Upper lobe of left lung (tissue), 4 donors: ENCODE measurements around the gene THTPA.

Source experiments
- EP300 ChIP-seq, 4 donors: sonication (generic); formaldehyde crosslinking; IDR thresholded peaks; one replicate each; pipeline ENCODE4 v1.5.1; 2017; ENCODE audit warnings: antibody characterized with exemption in 4 of 4, control low read depth in 2 of 4
- POLR2A ChIP-seq, 4 donors: fragments of 450-650 bp; IDR thresholded peaks; one replicate each; pipeline ENCODE4 v1.5.1; 2016 to 2017; ENCODE audit warnings: antibody characterized with exemption in 4 of 4, mild to moderate bottlenecking in 2 of 4
- TF ChIP-seq, protein P1 (sequence below), 6 experiments: fragments of 450-650 bp in 4 of 6; fragments of 200-600 bp in 2 of 6; sonication (generic) in 2 of 6; IDR thresholded peaks; one replicate each; pipeline ENCODE4 v1.5.1; 2016 to 2019; ENCODE audit warnings: antibody characterized with exemption in 6 of 6

GRCh38 chr14:23556700-23557440, 799 bp downstream of the THTPA start:
- TF ChIP-seq POLR2A (IDR thresholded peaks at IDR 0.05) (no peak), EP300 (IDR thresholded peaks at IDR 0.05) (no peak)
- TF ChIP-seq, protein P1, sequence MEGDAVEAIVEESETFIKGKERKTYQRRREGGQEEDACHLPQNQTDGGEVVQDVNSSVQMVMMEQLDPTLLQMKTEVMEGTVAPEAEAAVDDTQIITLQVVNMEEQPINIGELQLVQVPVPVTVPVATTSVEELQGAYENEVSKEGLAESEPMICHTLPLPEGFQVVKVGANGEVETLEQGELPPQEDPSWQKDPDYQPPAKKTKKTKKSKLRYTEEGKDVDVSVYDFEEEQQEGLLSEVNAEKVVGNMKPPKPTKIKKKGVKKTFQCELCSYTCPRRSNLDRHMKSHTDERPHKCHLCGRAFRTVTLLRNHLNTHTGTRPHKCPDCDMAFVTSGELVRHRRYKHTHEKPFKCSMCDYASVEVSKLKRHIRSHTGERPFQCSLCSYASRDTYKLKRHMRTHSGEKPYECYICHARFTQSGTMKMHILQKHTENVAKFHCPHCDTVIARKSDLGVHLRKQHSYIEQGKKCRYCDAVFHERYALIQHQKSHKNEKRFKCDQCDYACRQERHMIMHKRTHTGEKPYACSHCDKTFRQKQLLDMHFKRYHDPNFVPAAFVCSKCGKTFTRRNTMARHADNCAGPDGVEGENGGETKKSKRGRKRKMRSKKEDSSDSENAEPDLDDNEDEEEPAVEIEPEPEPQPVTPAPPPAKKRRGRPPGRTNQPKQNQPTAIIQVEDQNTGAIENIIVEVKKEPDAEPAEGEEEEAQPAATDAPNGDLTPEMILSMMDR (IDR thresholded peaks at IDR 0.05), result no peak
